Left colon (tissue), 2 donors: ENCODE data around the gene SDCCAG8. TPM values are rescaled to one million over a fixed set of nuclear protein-coding genes. Genes with fewer than 3 reads are reported as not detected.

Experiments used
- ATAC-seq: fragments of 200-7000 bp; cut with Tn5 transposase; one replicate; pipeline ENCODE4 v1.9.1; 2020; ENCODE audit warnings: mild to moderate bottlenecking, moderate library complexity
- DNase-seq, 2 donors: peaks; one replicate each; pipeline ENCODE4 v3.0.0-alpha.2; 2020
- intact Hi-C, 2 donors: fragments of 100-400 bp; cut with DNase I in 1 of 2; cut with micrococcal nuclease in 1 of 2; formaldehyde crosslinking; loops; one replicate each; pipeline versions ENCODE4 v1.11.2 to v1.14.0; 2022; cut with DNase I, micrococcal nuclease
- total RNA-seq, 2 donors: library from RNA; stranded (reverse); fragmentation: NEBNext Ultra II Directional; extraction: Animal tissue kit (Norgen Biotek cat#: 25700); gene quantifications; one replicate each; pipeline ENCODE4 v1.2.1, GENCODE V29; 2021
- donor health status: DM: no; HTN: no; CAD: no.
- donor health status: DM: yes; HTN: yes; CAD: no.

SDCCAG8 gene
- total RNA-seq, 2 donors from 2014 or later, result 21.9 to 28.7 TPM

DNA sequence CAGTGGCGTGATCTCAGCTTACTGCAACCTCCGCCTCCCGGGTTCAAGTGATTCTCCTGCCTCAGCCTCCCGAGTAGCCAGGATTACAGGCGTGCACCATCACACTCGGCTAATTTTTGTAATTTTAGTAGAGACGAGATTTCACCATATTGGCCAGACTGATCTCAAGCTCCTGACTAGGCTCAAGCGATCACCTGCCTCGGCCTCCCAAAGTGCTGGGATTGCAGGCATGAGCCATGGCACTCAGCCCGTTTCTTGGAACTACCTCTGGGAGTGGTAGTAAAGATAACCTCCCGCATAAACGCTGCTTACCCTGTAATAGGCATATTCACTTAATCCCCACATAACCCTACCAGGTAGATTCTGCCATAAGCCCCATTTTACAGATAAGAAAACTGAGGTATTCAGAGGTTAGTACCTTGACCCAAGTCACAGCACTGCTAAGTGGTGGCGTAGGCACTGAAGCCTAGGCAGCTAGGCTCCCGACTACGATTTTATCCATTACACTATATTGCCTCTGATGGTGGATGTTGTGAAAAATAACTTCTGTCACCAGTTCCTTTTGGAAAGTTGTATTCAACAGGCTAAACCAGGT lies 143.8 kb downstream of the SDCCAG8 start:
- DNase-seq (no peak), ATAC-seq (no peak)
- intact Hi-C loops, result no loop called here

DNA sequence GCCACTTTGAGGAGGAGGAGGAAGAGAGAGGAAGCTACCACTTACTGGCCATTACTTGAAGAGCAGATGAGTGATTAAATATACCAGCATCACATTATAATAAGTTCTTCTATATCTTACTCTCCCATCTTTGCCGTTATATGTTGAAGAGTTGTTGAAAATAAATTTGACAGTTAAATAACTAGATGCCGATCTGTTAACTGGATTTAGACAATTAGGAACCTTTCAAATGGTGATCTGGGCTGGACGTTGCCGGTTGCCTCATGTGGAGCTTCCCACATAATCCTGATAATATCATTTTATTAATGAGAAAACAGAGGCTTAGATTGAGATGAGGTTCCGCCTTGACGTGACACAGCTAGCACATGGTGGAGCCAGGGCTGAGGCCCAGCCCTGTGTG lies 147.0 kb downstream of the SDCCAG8 start:
- DNase-seq, result no peak
- intact Hi-C loops, result no loop called here
- no peak for ATAC-seq

GRCh38 chr1:243406424-243406823 lies 150.6 kb downstream of the SDCCAG8 start:
- DNase-seq (no peak), ATAC-seq (no peak)
- intact Hi-C loops, result no loop called here

DNA sequence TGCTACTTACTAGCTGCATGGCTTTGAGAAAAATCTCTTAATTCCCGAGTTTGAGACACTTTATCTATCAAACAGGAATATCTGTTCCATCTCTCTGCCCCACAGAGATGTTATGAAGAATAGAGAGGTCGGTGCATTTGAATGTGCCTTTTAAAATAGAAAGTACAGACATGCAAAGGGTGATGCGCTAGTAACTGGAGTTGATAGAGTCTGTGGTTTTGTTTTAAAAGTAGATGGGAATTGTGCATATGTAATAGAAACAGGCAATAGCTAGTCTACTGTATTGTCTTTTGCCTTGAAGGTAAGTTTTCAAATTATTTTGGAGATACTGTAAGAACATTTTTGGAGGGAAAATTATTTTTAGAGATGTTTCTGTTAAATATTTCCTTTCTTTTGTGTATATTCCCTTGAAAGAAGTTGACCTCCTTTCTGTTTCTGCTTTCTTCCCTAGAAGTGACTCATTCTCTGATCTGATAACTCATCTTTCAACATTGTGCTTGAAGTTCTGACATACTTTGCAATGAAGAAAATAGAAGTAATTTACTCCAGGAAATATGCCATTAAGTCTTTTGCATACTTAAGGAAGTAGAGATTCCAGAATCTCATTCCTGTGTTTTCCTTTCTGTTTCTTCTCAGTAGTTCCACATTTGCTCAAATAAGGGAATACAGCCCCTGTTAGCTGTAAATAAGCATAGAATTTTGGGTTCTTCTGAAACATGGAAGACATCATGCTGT lies 151.6 kb downstream of the SDCCAG8 start:
- ATAC-seq (no peak), DNase-seq (no peak)
- intact Hi-C loops, result no loop called here

- intact Hi-C loops, result no loop called here
- ATAC-seq, result no peak
- DNase-seq, result no peak
Measured at GRCh38 chr1:243408479-243408878, 152.6 kb downstream of the SDCCAG8 start.

GRCh38 chr1:243409284-243409683 lies 153.4 kb downstream of the SDCCAG8 start:
- intact Hi-C loops, result no loop called here
- ATAC-seq (no peak), DNase-seq (no peak)

- DNase-seq (no peak), ATAC-seq (peak; percentile 61)
- intact Hi-C loops, result no loop called here
Measured at GRCh38 chr1:243411472-243411871, 155.6 kb downstream of the SDCCAG8 start.

- DNase-seq, result no peak
- ATAC-seq, result no peak
- intact Hi-C loops, result no loop called here
Measured at GRCh38 chr1:243413431-243414151, 157.8 kb downstream of the SDCCAG8 start.

DNA sequence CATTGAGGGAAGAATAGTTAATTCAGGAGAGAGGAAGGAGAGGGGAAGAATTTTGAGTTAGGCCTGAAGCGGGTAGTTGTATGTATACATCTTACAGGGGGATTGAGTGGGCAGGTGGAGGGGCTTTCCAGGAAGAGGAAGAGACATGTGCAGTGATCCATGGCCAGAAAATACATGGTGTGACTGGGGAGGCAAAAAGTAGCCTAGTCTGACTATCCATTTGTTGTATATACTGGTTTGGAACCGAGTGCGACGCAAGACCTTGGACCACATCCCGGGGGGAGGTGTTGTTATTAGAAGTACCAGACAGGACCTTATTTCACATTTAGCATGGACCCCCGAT lies 158.3 kb downstream of the SDCCAG8 start:
- no peak for DNase-seq
- intact Hi-C loops, result no loop called here
- no peak for ATAC-seq

DNA sequence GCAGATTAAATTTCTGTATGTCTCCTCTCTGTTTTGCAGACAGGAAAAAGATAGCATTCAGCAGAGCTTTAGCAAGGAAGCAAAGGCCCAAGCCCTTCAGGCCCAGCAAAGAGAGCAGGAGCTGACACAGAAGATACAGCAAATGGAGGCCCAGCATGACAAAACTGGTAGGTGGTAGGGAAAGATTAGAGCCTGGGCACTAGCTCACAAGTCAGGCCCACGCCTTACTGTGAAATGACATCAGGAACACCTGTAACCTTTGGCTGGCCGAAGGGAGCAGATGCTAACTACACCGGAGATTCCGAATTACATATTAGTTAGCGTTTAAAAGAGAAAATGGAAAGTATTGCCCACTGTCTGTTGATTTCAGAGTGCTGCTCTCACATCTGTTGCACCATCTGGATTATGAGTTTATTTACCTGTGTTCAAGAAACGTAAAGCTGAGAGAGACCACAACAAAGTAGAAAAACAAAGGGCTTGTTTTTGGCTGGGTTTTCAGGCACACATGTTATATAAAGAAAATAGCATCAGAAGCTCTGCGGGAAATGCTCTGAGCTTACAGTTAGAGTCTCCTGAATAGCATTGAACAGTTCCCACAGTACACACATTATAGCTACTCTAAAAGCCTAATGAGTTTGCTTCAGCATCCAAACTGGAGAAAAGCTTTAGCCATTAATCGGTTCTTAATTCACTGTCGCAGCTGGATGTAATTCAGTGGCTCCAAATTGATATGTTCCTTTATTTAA lies 160.0 kb downstream of the SDCCAG8 start:
- intact Hi-C loops, result no loop called here
- no peak for ATAC-seq
- no peak for DNase-seq

- intact Hi-C loops, result no loop called here
- DNase-seq, result no peak
- no peak for ATAC-seq
Measured at GRCh38 chr1:243416495-243416894, 160.7 kb downstream of the SDCCAG8 start.

DNA sequence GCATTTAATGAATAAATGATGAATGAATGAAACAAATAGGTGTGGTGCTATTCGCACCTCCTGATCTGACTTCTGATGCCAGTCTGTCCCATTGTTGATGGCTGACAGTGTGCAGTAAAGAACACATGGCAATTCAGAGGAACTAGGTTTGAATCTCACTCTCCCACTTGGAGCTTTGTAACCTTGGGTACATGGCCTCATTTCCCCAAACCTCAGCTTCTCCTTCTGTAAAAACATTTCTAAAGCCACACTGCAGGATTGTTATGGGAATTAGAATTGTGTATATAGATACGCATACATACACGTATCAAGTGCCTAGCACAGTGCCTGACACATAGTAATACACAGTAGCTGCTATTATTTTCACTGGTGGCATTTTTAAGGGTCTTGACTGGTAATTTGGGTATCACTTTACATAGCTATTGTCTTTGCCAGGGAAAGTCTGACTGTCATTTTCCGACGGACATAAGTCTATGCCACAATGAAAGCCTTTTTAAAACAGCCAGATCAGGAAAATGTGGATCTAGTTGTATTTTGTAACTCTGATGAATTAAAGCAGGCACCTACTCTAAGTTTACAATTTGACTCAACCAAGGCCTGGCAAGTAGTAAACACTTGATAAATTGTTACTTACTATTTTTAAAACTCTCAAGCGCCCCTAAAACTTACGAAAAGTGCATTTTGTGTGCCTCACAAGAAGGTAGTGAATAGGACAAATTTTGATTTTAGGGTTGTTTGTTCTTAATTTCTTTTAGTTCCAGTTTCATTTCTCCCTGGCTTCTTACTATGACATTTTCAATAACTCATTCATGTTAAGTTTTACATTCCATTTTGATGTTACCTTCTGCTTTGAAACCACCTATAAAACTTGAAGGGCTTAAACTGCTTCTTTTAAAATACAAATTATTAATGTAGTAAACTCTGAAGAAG lies 164.4 kb downstream of the SDCCAG8 start:
- ATAC-seq (no peak), DNase-seq (no peak)
- intact Hi-C loops, result no loop called here

DNA sequence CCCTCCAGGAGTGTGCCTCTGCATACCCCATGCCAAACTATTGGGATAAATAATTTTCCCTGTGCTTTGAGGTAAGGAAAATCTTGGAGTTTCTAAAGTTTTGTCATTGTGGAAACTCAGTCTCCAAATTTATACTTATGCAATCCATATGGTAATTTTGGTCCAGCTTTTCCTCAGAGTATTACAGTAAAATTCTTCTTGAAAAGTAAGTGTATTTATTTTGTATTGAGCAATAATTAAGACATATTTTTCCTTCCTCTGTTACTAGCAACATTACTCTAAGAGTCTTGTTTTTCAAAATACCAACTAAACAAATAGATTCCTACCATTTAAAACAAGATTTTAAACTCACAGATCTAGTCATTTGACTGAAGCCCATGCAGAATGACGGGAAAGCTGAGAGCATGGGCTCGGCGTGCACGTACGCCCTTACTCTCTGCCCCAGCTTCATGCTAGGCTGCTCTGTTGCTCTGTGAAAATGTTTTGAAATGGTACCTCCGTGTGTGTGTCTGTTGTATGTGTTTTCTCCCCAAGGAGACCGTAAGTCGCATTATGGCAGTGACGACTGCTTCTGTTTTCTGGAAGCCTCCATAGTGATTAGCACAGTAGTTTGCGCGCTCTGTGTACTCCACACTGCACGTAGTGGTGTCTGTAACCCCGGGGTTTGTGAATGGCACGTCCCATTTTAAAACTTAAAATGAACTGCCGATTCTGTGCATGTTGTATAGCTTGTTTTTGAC lies 165.3 kb downstream of the SDCCAG8 start:
- DNase-seq (no peak), ATAC-seq (no peak)
- intact Hi-C loops, result no loop called here

DNA sequence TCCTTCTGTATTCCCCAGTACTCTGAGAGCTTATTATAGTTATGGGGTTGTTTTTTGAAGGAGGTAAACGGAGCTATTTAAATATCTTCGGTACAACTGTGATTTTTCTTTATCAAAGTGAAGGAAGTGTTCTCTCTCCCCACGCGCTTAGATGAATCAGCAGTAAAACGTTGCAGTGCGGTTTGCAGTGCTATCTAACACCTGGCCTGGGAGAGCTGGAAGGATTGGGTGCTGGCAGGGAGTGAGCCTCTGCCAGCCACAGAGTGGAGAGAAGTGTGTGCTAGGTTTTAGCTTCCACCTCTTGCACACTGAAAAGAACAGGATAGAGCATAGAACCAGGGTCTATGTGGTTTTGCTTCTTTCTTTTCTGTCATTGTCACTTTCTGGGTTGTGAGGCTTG lies 165.9 kb downstream of the SDCCAG8 start:
- DNase-seq (peak; percentile 21 to 32), ATAC-seq (peak; percentile 98)
- intact Hi-C loops, result no loop called here

DNA sequence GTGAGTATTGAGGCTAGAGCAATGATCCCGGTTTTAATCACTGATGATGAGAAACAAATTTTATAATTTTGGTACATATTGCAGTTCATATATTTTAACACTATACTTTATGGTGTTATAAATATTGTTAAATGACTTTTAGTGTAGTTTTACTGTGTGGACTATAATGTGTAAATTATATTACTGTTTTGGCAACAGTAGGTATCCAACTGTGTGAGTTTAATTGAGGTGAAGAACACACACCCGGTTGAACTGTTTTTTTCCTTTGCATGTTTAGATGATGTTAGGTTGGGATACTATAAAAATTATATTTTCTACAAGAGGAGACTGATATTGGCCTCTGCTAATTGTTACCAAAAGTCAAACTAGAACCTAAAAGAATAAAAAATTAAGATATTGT lies 166.5 kb downstream of the SDCCAG8 start:
- intact Hi-C loops, result no loop called here
- ATAC-seq (peak; percentile 44), DNase-seq (no peak)

- no peak for ATAC-seq
- intact Hi-C loops, result no loop called here
- DNase-seq, result no peak
Measured at GRCh38 chr1:243428084-243428483, 172.2 kb downstream of the SDCCAG8 start.

DNA sequence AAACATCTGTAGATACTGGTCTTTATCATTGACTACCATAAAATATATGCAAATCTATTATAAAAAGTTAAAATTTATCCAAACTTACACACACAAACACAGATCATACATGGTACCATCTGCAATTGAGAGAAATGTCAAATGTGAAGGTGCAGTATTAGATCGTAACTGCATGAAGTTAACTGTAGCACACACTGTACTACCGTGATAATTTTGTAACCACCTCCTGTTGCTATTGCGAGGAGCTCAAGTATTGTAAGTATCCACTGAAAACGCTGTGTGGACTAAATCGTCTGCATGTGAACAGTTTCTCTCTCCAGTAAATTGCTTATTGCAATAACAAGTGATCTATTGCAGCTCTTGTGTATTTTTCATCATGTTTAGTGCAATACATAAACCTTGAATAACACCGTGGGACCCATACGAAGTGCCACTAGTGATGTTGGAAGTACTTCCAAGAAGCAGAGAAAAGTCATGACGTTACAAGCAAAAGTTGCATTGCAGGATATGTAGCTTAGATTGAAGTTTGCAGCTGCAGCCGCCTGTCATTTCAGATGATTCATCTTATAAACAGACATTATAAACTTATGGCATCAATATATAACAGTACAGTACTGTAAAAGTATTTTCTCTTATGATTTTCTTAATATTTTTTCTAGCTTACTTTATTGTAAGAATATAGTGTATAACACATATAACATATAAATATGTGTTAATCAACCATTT lies 172.9 kb downstream of the SDCCAG8 start:
- DNase-seq (no peak), ATAC-seq (no peak)
- intact Hi-C loops, result no loop called here
